NCI-H526 (cell line): ENCODE results near the gene CORO2B.
"Not testable (repeated sequence)": the region's sequence is repeated elsewhere in the genome, so short reads cannot be mapped to it uniquely, and the experiment has no call there.

ENCODE experiments used
- DNase-seq, 2 experiments: peaks; one replicate each; lab custom pipeline; 2025; lab: John Stamatoyannopoulos, UW

CORO2B gene

DNA sequence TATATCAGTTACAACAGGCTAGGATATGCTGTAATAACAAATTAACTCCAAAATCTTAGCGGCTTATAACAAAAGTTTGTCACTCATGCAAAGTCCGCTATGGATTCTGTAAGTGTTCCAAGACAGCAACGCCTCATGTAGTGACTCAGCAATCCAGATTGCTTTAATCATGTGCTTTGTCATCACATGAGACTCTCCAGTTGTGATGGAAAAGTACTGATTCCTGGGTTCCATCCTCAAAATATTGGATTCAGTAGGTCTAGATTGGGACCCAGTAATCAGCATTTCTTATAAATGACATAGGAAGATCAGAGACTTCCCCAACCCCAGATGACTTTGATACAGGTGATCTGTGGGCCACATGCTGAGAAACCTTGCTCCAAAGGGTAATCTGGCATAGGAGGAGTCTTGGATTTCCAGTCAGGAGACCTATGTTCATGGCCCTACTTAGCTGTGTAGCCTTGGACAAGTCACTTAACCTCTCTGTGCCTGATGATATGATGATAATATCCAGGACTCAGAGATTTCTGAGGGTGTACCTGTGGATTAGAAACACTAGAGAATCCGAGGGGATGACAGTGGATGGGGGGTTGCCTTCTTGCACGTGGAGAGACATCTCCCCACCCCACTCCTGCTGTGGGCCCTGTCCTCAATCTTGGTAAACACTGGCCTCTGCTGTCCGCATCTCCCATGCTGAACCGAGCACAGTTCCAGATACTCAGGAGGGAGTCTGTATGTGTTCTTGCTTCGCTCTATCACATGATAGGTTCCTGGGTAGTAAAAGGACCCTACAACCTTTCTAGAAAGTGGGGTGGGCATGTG is 65.5 kb downstream of the CORO2B start:
- DNase-seq: no peak

DNA sequence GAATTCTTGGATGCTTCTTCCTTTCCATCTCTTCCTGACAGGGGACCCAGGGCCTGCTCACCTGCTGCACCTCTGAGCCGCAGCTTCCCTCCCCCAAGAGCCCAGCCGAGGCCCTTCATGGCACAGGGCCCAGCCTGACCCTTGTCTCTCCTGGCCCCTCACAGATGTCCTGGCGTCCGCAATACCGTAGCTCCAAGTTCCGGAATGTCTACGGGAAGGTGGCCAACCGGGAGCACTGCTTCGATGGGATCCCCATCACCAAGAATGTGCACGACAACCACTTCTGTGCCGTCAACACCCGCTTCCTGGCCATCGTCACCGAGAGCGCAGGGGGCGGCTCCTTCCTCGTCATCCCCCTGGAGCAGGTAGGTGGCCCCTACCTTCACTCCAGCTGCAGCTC is 66.2 kb downstream of the CORO2B start:
- no peak for DNase-seq

DNA sequence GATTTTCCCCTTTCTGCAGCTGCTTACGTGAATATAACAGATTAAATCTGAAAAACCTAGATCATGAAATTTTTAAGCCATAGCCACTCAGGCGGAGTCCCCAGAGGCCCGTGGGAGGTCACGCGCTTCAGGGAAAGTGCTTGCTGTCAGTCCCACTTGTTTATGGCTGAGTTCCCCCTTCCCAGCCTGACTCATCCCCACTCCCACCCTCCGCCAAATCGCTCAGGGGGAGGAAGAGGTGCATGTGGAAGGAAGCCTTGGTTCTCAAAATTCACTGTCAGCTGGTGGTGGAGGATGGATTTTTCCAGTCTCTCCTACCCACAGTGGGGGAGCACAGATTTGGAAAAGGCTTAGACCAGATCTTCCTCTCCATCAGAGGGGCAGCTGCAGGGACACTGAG is 67.4 kb downstream of the CORO2B start:
- DNase-seq: no peak

DNA sequence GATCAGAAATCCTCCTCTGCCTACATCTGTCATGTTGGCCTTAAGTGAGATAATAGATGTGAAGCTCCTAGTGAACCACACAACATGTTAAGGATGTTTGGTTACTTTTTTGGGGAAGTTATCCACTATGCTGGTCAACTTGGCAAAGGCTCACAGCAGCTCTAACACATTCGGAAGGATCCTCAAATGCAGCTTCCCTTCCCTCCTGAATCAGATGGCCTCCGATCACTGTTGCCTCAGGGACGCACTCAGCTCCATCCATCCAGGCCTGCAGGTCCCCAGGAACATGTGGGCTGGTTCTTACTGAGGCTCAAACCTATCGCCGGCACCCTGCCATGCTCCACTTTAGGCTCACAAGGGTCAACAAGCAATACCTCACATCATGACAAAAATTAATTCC is 67.9 kb downstream of the CORO2B start:
- no peak for DNase-seq

DNA sequence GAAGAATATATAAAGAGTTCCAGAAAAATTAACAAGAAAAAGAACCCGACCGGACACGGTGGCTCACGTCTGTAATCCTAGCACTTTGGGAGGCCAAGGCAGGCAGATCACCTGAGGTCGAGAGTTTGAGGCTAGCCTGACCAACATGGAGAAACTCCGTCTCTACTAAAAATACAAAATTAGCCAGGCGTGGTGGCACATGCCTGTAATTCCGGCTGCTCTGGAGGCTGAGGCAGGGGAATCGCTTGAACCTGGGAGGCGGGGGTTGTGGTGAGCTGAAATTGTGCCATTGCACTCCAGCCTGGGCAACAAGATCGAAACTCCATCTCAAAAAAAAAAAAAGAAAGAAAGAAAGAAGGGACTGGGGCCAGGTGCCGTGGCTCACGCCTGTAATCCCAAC is 68.6 kb downstream of the CORO2B start:
- DNase-seq: not testable (repeated sequence)

DNA sequence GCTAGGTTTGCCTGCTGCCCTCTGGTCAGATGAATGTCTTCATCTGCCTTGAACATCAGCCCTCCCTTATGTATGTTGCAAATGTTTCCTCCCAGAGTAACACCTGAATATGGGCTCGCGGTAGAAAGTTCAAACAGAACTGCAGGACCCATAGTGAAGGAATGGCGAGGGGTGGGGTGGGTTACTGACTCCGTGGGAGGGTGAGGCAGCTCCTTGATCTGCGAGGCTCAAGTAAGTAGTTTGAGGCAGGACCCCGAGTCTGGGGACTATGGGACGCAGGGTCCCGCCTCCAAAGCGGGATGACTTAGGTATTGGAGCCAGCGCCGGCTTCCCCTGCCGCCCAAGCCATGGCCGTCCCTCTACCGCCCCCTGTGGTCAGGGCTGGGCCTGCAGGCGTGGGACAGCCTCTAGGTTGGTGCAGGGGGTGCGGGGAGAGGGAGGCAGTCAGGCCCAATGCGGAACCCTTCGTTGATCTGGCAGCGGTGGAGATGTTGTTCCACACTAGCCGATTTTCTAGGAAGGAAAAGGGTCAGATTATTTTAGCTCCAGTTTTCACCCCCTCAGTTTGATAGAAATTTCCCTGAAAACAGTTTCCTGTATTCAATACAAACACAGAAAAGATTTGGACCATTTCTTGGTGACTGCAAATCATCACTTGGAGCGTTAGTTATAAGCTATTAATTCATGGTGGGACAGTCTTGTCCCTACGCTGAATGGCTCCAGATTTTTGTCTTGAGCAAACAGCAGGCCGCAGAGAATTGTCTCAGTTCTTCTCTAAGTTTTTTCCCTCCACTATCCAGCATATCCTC is 72.3 kb downstream of the CORO2B start:
- peak; percentile 6 to 36 for DNase-seq

DNA sequence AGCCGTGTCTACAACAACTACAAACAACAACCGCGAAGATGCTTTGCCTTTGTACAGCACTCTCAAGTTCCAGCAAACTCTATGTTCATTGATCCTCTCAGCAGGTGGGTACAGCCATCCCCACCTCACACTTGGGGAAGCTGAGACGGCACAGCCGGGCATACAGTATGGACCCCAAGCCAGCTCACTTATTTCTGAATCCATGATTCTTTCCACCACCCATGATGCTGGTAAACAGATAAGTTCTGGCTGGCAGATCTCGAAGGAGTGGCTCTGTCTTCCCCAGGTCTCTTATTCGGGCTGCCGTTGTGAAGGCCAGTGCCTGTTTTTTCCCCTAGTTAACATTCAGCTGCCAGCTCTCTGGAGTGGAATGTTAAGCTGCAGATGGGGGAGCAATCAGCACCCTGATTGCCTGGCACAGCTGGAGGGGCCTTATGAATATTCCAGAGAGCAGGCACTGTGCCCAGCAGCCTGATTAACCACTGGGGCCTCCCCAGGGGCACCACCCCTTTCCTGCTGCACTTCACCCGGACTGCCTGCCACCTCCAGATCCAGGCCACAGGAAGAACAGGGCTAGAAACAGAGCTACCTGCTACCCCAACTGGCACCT is 73.2 kb downstream of the CORO2B start:
- peak; percentile 57 to 76 for DNase-seq

DNA sequence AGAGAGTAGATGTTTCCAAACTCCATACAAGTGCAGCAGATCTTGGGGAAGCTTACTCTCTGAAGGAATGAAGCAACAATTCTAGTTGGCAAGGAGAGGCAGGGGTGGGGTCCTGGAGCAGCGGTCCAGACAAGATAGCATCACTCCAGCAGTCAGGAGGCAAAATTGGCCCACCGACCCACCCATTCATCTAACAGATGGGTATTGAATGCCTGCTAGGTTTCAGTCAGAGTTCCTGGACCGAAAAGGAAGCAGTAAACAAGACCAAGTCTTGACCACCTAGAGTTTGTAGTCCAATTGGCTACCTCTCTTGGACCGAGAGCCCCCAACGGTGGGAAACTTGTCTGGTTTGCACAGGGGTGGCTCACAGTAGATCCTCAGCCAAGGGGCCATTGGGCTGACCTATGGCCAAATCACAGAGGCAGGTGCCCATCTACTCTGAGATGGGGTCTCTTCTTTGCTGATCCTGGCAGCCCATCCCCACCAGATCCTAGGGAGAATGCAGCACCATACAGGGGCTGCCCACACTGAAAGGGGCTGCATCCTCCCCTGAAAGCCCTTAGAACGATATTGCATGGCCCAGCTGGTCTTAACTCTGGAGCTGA is 74.3 kb downstream of the CORO2B start:
- DNase-seq: no peak

DNA sequence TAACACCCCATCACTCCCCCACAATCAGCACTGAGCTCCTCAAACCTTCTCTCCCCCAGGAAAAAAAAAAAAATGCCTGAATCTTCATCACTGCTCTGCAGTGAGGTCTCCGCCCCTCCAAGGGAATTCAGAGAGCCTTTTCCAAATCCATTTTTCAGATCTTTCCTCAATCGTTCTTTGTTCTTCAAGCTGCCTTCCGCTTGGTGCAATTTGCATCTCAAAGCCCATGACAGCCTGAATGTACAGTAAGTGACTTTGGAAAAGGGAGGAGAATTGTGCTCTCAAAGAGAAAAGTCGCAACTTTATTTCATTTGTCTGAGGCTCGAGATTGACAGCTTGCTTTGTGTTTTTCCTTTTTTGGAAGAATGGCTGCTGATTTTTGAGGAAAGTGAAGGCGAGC is 75.0 kb downstream of the CORO2B start:
- DNase-seq: peak; percentile 57 to 79

DNA sequence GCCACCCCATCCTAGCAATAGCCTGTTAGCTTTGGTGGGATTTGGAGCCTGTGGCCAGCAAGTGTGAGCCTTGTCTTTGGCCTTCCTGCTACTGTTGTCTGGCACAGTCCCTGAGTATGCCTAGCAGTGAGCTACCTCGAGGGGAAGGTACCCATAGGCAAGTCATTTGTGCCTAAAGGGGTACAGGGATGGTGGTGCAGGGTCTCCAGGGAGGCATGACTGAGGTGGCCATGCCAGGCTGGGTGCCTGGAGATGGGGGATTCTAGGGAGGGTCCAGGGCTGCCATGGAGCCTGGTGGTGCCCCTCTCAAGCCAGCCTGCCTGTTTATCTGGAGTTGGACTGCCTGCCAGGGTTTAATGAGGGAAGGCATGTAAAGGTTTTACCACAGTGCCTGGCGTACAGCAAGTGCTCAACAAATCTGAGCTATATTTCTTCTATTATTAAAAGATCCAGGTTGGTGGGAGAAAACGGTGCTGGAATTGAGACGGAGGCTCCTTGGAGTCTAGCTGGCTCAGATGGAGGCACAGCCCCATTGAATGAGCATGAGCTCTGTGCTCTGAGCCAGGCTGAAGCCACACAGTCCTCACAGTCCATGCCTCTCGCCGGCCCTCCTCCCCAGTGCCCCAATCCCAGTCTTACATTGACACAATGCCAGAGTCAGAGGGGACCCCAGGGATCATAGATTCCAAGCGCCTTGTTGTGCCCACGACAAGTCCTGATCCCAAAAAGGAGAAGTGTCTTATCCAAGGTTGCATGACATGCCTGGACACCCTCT is 76.2 kb downstream of the CORO2B start:
- DNase-seq: no peak

DNA sequence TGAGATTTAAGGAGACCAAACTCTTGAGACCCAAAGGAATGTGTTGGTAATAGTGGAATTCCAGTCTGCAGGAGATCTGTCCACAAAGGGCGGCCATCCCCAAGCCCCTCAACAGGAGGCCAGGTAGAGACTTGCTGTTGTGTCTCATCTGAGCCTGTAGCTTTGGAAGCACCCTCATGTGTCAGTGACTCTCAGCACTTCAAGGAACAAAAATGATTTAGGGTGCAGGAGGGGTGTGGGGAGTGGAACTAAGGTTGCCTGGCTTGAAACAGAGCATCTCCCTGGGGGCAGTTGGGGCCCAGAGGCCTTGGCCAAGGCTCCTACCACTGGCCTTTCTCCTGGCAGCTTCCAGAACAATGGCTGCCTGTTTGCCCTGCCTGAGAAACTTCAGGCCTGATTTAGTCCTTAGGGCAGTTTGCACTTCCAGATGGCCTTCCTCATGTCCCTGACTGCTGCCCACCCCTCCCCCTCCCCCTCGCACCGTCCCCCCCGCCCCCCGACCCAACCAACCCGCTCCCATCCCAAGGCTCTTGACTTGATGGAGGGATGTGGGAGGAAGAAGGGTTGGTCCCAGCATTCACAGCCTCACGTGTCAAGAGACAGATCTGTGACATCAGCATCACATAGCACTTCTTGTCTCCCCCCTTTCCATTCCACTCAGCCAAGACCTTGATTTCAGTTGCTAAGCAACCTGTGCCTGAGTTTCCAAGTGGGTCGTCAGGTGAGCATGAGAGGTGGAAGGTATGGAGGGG is 77.1 kb downstream of the CORO2B start:
- no peak for DNase-seq

DNA sequence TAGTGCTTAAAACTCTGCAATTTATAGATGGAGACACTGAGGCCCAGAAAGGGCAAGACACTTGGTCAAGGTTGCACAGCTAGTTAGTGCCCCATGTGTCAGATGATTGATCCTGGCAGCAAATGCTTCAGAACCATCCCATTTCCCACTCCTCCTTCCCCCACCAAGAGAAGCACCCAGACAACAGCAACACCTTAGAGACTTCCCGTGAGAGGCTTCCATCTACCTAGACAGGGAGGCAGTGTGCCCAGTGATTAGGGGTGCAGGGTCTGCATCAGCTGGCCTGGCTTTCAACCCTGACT is 77.6 kb downstream of the CORO2B start:
- DNase-seq: no peak

DNA sequence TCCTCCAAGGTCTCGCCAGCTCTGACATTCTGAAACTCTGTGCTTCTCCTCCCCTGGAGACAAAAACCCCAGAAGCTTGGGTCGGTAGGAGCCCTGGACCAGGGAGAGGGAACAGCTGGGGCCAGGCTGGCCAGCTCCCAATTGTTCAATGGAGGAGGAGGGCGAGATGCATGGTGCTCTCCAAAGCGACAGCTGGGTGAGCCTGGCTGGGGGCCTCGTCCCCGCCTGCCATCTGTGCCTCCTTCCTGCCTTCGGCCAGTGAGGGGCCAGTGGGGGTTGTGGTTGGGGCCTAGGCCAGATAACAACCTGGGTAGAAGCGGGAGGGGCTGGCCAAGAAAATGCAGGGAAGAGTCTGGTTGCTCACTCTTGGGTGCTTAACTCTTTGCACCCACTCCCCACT is 79.4 kb downstream of the CORO2B start:
- no peak for DNase-seq

DNA sequence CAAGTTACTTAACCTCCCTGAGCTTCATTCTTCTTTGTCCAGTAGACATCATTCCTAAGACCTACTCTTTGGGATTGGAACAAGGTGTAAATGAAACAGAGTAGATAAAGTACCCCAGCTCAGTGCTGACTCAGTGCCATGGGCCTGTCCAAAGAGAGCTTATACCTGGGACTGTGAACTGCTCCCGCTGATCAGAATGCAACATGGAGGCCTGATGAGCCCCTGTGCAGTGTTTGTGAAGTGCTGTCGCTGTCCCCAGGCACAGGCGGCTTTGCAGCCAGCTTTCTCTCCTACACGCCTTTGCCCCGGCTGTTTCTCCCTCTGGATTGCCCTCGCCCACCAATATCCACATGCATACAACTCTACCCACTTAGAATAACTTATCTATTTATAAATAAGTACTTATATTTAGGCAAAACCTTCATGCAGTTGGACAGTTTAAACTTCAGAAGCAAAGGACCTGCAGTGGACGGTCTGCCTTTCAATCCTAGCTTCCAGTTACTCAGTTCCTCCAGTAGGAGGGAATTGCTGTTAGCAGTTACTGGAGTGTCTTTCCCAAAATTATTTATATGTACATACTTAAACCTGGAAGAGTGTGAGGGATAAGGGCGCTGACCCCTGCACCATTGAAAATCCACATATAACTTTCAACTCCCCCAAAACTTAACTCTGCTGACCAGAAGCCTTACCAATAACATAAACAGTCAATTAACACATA is 80.0 kb downstream of the CORO2B start:
- DNase-seq: no peak

DNA sequence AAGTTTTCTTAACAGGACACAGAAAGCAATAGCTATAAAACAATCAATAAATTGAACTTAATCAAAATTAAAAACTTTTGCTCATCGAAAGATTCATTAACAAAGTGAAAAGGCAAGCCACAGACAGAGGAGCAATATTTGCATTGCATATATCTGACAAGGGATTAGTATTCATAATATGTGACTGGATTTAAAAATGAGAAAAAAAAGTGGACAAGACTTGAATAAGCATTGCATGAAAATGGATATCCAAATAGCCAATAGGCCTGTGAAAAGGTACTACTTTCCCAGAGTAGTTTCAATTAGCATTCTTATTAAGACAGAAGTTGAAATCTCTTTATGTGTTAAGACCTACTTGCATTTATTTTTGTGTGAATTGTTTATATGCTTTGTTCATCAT is 84.7 kb downstream of the CORO2B start:
- no peak for DNase-seq

DNA sequence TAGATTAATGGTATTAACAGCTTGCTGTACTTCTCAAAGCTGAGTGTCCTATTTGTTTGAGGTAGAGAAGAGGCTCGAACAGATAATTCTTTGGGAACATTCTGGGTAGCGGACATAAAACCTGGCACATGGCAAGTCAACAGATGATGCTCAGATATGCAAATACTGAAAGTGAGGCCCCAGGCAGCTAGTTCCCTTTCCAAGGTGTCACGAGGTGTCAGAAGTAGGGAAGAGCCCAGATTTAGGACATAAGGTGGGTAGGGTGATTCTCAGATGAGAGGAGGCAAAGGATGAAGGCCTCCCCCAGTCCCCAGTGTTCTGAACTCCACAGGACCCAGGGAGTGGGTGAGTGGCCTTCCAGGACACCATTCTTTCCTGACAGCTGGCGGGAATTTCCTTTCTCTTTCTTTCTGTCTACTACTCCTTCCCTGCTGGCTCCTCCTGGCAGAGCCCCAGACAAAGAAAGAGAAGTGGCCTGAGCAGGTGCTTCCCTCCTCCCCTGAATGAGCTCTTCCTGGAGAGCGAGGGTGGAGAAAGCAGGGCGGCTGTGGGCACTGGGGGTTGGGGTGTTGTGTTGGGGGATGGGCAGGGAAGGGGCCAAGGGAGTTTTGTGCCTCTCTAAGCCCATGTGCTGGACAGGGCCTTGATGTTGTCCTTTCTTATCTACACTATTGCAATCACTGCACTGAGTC is 87.5 kb downstream of the CORO2B start:
- peak; percentile 5 to 42 for DNase-seq

DNA sequence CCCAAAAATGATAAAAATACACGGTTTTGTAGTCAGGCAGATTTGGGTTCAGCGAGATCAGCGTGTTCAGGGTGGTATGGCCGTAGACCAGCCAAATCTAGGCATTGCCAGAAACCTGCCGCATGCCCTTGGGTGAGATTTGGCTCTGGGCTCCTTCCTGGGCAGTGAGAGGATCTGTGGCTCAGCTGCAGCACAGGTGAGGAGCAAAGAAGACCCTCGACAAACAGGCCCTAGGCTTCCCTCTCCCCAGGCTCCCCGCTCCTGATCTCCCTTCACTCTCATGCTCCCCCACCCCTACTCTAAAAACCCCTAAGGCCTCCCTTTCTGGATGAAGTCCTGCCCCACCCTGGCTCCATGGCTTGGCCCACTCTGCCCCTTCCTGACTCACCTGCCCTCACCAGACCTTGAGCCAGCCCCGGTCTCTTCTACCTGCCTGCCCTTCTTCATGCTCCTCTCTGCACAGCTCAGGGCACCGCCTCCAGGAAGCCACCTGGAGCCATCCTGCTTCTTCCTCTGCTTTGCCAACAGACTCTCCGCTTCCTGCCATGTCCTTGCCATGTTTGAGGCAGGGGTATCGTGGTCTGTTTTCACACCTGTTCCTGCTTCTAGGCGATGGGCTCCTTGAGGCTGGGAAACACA is 88.1 kb downstream of the CORO2B start:
- DNase-seq: no peak

DNA sequence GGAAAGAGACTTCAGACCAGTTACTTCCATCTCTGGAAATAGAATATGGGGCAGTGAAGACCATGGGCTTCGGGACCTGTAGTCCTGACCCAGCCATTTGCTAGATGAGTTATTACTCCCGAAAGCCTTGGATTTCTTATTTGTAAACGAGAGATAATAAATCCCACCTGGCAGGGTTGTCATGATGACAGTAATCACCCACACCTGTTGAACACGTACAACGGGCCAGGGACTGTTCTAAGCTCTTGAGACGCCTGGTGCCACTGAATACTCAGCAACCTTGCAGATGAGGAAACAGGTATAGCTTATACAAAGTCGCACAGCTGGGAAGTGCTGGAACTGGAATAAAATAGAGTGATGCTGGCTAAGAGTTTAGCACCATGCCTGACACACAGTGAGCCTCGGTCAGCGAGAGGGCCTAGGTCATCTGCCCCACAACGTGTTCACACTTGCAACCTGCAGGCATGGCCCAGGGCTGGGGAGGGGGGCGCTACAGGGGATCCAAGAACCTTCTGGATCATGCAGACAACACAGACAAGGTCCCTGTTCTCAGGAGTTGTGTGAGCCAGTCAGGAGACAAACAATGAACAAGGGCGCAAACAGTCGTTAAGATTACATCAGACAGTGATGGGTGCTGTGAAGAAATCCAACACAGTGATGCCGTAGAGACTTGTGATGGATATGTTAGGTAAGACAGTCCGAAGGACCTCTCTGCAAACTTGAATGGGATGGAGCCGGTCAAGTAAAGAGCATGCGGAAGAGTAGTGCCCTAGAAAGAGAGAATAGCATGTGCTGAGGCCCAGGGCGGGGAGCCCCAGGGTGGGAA is 89.2 kb downstream of the CORO2B start:
- DNase-seq: no peak
